PC-3 (cell line): ENCODE data around the gene RBM7. TPM values are rescaled to one million over a fixed set of nuclear protein-coding genes. Genes with fewer than 3 reads are reported as not detected.
A peak's percentile ranks its signal among the peaks of the same experiment; 100 is the strongest.

Experiments
- ATAC-seq: fragments of 200-7000 bp; cut with Tn5 transposase; 2 replicates; pipeline ENCODE4 v1.9.1; 2020; ENCODE audit warnings: mild to moderate bottlenecking, moderate library complexity
- BruUV-seq: library from RNA; stranded (reverse); fragments of 400-500 nt; replicated peaks from 2 replicates; lab custom pipeline; 2021; lab: Mats Ljungman, UMichigan
- CTCF ChIA-PET: fragments of 300-600 bp; sonication (Branson Sonifier 250); formaldehyde crosslinking; loops from one replicate; lab custom pipeline; 2022; ENCODE audit warnings: antibody characterized with exemption; lab: Charles Lee
- POLR2A ChIA-PET: fragments of 300-600 bp; sonication (Branson Sonifier 250); formaldehyde crosslinking; loops from one replicate; lab custom pipeline; 2022; ENCODE audit warnings: antibody characterized with exemption; ENCODE audit not compliant: unreplicated experiment; lab: Charles Lee
- DNase-seq: peaks from one replicate; pipeline ENCODE4 v3.0.0-alpha.2; 2015
- H2AFZ ChIP-seq: fragments of 300-600 bp; sonication (generic); 2 replicates; pipeline ENCODE4 v1.6.0; 2016; ENCODE audit warnings: antibody characterized with exemption, low read length
- H3F3A ChIP-seq: fragments of 300-600 bp; sonication (generic); one replicate; pipeline ENCODE4 v1.6.0; 2017; ENCODE audit warnings: antibody characterized with exemption, low read length, control low read depth, mild to moderate bottlenecking; ENCODE audit not compliant: unreplicated experiment
- H3K27ac ChIP-seq: fragments of 300-600 bp; sonication (generic); 2 replicates; pipeline ENCODE4 v1.5.1; 2016; ENCODE audit warnings: mild to moderate bottlenecking, low read length
- H3K27me3 ChIP-seq: fragments of 300-600 bp; sonication (generic); 2 replicates; pipeline ENCODE4 v1.6.1; 2016; ENCODE audit warnings: low read length, mixed read lengths
- H3K36me3 ChIP-seq: fragments of 300-600 bp; sonication (generic); 2 replicates; pipeline ENCODE4 v1.6.1; 2016; ENCODE audit warnings: low read depth, mixed run types, low read length, mixed read lengths
- H3K4me1 ChIP-seq: fragments of 300-600 bp; sonication (generic); 2 replicates; pipeline ENCODE4 v1.5.1; 2016; ENCODE audit warnings: low read length; ENCODE audit not compliant: insufficient read depth
- H3K4me2 ChIP-seq: fragments of 300-600 bp; sonication (generic); 2 replicates; pipeline ENCODE4 v1.6.0; 2016; ENCODE audit warnings: low read length
- H3K4me3 ChIP-seq: fragments of 300-600 bp; sonication (generic); 2 replicates; pipeline ENCODE4 v1.5.1; 2016; ENCODE audit warnings: mild to moderate bottlenecking, low read length, mixed read lengths
- H3K79me2 ChIP-seq: fragments of 300-600 bp; sonication (generic); 2 replicates; pipeline ENCODE4 v1.6.1; 2017; ENCODE audit warnings: low read length, mixed read lengths
- H3K9ac ChIP-seq: fragments of 300-600 bp; sonication (generic); 2 replicates; pipeline ENCODE4 v1.6.0; 2016; ENCODE audit warnings: mild to moderate bottlenecking, low read length
- H3K9me2 ChIP-seq: fragments of 300-600 bp; sonication (generic); replicated peaks from 2 replicates; pipeline ENCODE4 v1.6.1; 2016; ENCODE audit warnings: mixed run types, low read length, mixed read lengths
- H3K9me3 ChIP-seq: fragments of 300-600 bp; sonication (generic); 2 replicates; pipeline ENCODE4 v1.6.1; 2016; ENCODE audit warnings: low read length, mixed read lengths
- H4K20me1 ChIP-seq: fragments of 300-600 bp; sonication (generic); 2 replicates; pipeline ENCODE4 v1.6.1; 2016; ENCODE audit warnings: low read length, mixed read lengths
- EZH2 ChIP-seq: fragments of 300-600 bp; sonication (generic); IDR thresholded peaks from one replicate; pipeline ENCODE4 v1.6.1; 2017; ENCODE audit warnings: antibody characterized with exemption, mild to moderate bottlenecking, low read length; ENCODE audit not compliant: unreplicated experiment
- EZH2phosphoT487 ChIP-seq: fragments of 300-600 bp; sonication (generic); IDR thresholded peaks from 2 replicates; pipeline ENCODE4 v1.6.1; 2018; ENCODE audit warnings: mild to moderate bottlenecking, antibody characterized with exemption, low read length, borderline replicate concordance
- intact Hi-C: fragments of 100-400 bp; cut with micrococcal nuclease; formaldehyde crosslinking; loops from 2 replicates; pipeline ENCODE4 v1.9.0; 2023
- total RNA-seq: library from RNA; depleted of rRNA; stranded (reverse); fragments of >200 nt; gene quantifications from 2 replicates; pipeline ENCODE4 v1.2.3, GENCODE V29; 2014
- TF ChIP-seq, protein P1 (sequence below): fragments of 300-600 bp; sonication (generic); conservative IDR thresholded peaks from 2 replicates; pipeline ENCODE4 v1.5.1; 2017; ENCODE audit warnings: antibody characterized with exemption, low read depth, mild to moderate bottlenecking, low read length

Gene RBM7
- total RNA-seq, 1 experiment from 2014 or later, result 30.1 TPM

DNA sequence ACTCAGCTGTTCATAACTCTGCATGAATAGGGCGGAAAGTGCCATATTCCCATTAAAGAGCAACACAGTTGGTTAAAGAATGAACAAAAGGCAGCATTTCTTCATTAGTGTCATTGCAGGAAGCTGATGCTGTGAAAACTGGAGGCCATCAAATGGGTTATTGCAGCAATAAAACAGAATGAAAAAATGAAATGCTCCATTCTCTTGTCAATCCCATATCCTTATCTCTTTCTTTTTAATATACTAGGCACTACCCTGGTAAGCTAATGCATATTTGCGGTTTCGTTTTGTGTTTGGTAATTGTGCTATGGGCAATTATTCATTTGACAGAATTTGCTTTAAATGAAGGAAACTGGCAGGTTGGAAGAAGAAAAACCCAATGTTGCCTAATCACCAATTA, 25.4 kb upstream of the RBM7 start:
- H4K20me1 ChIP-seq, result no peaks in the 10 kb centered on the region
- BruUV-seq, result no TSS peak
- no peaks in the 10 kb centered on the region for H3K9me2 ChIP-seq
- peaks cover 17% of the 10 kb centered on the region for H3K4me1 ChIP-seq
- ChIA-PET POLR2A (no interaction called here), CTCF (no interaction called here)
- H3K27me3 ChIP-seq, result peaks cover 3% of the 10 kb centered on the region; the same call in 1 of the 2 replicates
- H3K36me3 ChIP-seq, result no peaks in the 10 kb centered on the region
- DNase-seq (no peak), ATAC-seq (no peak)
- no peak overlapping the region for H3K4me2 ChIP-seq
- no peak overlapping the region for H3K4me3 ChIP-seq
- no peaks in the 10 kb centered on the region for H3K79me2 ChIP-seq
- no peak overlapping the region for H3K9ac ChIP-seq
- H3K9me3 ChIP-seq, result no peaks in the 10 kb centered on the region
- no peak overlapping the region for H2AFZ ChIP-seq
- TF ChIP-seq, protein P1, sequence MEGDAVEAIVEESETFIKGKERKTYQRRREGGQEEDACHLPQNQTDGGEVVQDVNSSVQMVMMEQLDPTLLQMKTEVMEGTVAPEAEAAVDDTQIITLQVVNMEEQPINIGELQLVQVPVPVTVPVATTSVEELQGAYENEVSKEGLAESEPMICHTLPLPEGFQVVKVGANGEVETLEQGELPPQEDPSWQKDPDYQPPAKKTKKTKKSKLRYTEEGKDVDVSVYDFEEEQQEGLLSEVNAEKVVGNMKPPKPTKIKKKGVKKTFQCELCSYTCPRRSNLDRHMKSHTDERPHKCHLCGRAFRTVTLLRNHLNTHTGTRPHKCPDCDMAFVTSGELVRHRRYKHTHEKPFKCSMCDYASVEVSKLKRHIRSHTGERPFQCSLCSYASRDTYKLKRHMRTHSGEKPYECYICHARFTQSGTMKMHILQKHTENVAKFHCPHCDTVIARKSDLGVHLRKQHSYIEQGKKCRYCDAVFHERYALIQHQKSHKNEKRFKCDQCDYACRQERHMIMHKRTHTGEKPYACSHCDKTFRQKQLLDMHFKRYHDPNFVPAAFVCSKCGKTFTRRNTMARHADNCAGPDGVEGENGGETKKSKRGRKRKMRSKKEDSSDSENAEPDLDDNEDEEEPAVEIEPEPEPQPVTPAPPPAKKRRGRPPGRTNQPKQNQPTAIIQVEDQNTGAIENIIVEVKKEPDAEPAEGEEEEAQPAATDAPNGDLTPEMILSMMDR, result no peak
- TF ChIP-seq EZH2, result no peak
- no peak for TF ChIP-seq EZH2phosphoT487
- H3F3A ChIP-seq, result no peaks in the 10 kb centered on the region
- H3K27ac ChIP-seq, result no peak overlapping the region
- intact Hi-C loops, result no loop called here

DNA sequence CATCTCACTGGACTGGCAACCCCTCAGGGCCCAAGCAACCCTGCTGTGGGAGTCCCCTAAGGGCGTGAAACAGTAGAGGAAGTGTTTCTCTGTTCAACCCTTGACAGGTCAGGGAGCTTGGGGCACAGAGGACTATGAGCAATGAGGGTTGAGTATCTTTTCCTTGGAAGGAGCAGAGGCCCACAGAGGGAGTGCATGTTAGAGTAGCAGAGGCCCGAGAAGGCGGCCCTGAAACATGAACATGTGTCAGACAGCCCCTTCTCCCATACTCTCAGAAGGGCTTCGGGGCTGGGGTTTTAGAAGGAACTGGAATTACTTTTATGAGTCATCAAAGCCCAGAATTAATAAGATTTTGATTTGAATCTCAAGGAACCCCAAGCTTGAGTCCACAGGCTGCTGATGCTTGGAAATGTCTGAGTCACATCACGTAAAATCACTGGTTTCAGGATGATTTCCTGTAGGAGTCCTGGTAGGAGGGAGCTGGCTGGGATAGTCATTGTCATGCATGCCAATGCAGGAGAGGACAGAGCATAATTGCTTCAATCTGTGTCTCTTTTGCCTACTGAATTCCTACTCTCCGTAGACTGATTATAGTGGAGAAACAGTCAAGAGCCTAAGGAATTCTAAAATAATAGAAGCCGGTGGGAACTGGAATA, 22.7 kb upstream of the RBM7 start:
- TF ChIP-seq, protein P1, result no peak
- no peak for TF ChIP-seq EZH2
- no peak for TF ChIP-seq EZH2phosphoT487
- DNase-seq (peak; percentile 86), ATAC-seq (peak; percentile 95)
- CTCF ChIA-PET, result no interaction called here
- Histone ChIP-seq H3K27ac (peak overlapping the region; percentile 47), H3K9ac (no peak overlapping the region), H3K36me3 (no peaks in the 10 kb centered on the region), H3K9me3 (no peaks in the 10 kb centered on the region), H3K4me2 (peak overlapping the region; percentile 21; the same call in 1 of the 2 replicates), H3K9me2 (no peaks in the 10 kb centered on the region), H3F3A (no peaks in the 10 kb centered on the region), H3K79me2 (no peaks in the 10 kb centered on the region), H2AFZ (no peak overlapping the region), H4K20me1 (no peaks in the 10 kb centered on the region), H3K27me3 (peaks cover 3% of the 10 kb centered on the region; the same call in 1 of the 2 replicates), H3K4me3 (no peak overlapping the region), H3K4me1 (peaks cover 17% of the 10 kb centered on the region)
- intact Hi-C loops, result no loop called here
- POLR2A ChIA-PET, result no interaction called here
- no TSS peak for BruUV-seq

DNA sequence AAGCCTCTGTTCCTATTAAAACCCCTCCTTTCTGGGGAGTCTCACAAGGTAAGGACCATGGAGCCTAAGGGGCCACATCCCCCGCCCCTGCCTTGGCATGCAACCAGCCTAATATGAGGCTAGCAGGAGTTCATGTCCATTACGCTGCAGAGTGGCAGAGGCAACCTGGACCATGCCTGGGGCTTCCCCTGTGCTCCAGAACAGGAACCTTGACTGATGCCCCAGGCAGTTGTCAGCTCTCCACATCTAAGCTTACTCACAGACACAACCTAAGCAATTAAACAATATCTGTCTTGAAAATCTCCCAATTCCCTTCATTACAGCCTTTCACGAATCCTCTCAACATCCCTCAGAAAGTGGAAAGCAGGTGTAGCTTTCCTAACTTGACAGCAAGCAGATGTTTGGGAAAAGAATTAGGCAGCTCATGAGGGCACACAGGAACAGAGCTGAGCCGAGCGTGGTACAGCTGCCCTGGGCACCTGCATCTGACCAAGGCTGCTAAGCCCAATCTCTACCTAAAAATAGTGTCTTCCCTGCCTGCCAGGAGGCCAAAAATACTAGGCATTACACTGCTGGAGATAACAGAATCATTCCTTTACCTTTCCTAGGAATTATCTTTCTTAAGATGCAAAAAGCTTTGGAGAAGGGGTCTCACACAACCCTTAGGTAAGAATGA, 20.9 kb upstream of the RBM7 start:
- DNase-seq (no peak), ATAC-seq (no peak)
- H3K4me1 ChIP-seq, result peaks cover 17% of the 10 kb centered on the region
- no peak overlapping the region for H2AFZ ChIP-seq
- ChIA-PET POLR2A (no interaction called here), CTCF (no interaction called here)
- H3K9me2 ChIP-seq, result no peaks in the 10 kb centered on the region
- no peaks in the 10 kb centered on the region for H3F3A ChIP-seq
- H3K4me3 ChIP-seq, result no peak overlapping the region
- H3K4me2 ChIP-seq, result no peak overlapping the region
- H3K79me2 ChIP-seq, result no peaks in the 10 kb centered on the region
- no peaks in the 10 kb centered on the region for H3K27me3 ChIP-seq
- H3K9me3 ChIP-seq, result no peaks in the 10 kb centered on the region
- TF ChIP-seq EZH2phosphoT487 (no peak), EZH2 (no peak)
- TF ChIP-seq, protein P1, result no peak
- H3K27ac ChIP-seq, result no peak overlapping the region
- no peaks in the 10 kb centered on the region for H4K20me1 ChIP-seq
- H3K9ac ChIP-seq, result no peak overlapping the region
- no peaks in the 10 kb centered on the region for H3K36me3 ChIP-seq
- BruUV-seq, result no TSS peak
- intact Hi-C loops, result no loop called here
